Measurements from ENCODE around the gene OR5AU1.

Gene OR5AU1

DNA sequence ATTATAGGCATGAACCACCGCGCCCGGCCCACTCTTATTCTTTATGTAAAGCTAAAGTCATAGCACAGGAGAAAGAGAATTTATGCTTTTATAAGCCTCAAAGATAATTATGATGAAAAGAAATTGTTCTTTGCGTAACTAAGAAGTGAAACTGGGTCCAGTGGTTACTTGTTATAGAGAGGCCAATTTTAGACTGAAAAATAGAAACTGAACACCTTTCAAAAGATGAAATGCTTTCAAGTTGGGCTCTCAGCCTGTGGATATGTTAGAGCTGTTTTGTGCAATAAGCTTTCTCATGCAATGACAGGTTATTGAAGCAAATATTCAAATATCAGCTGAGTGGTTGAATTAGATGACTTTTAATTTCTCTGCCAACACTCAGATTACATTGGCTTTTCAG is 47.1 kb downstream of the OR5AU1 start:
- in situ Hi-C loops (cut with MboI; ENCODE audit: low sequenced_read_pairs) = no loop called here

GRCh38 chr14:21107283-21107800 is 48.5 kb downstream of the OR5AU1 start:
- in situ Hi-C loops (cut with MboI; ENCODE audit: low sequenced_read_pairs) = no loop called here

DNA sequence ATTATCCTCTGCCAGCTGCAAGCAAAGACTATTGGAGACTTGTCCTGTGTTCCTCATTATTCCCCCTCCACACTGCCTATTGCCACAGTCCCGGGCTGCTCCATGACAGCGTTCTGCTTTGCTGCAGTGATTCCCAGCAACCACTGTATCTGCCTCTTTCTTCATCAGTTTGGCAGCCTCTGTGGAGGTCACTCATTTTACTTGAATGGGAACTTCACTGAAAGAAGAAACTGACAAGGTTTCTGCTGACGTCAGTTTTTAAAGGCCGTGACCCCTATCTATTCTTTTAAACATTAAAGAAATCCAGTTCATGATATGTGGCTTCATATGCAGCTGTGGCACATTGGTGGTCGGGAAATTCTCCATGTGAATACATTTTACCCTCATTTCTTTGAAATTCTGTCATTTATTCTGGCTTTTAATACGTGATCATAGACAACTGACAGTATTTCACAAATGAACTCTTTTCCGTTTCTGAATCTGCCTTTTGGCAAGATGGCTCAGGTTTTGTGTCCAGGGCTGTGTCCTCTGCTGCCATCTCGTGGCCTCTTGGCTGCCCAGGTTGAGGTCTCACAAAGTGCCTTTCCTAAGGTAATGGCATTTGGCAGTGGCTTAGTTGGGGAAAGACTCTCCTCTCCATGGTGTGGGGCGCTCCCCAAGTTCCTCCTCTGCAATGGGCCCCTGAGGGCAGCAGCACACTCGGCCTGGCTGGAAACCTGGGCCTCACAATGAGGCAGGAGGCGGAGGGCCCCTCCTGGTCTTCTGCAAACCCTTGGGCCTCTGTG is 49.2 kb downstream of the OR5AU1 start:
- in situ Hi-C loops (cut with MboI; ENCODE audit: low sequenced_read_pairs) = no loop called here

- in situ Hi-C loops (cut with MboI; ENCODE audit: low sequenced_read_pairs) = no loop called here
Observed at GRCh38 chr14:21106176-21106497, 49.7 kb downstream of the OR5AU1 start.

GRCh38 chr14:21105095-21105494 is 50.8 kb downstream of the OR5AU1 start:
- in situ Hi-C loops (cut with MboI; ENCODE audit: low sequenced_read_pairs) = no loop called here

Measured in HL-60/S4 treated with retinoic acid at 250 ng/mL for 4 days and 3 days (cell line).